Measurements from ENCODE around the gene COQ3. TPM values are rescaled to one million over a fixed set of nuclear protein-coding genes. Genes with fewer than 3 reads are reported as not detected.
"Not testable (repeated sequence)": the region's sequence is repeated elsewhere in the genome, so short reads cannot be mapped to it uniquely, and the experiment has no call there.

Gene COQ3
- total RNA-seq, 4 donors from 2014 or later = 5.7 to 11.5 (median 9.0) TPM

DNA sequence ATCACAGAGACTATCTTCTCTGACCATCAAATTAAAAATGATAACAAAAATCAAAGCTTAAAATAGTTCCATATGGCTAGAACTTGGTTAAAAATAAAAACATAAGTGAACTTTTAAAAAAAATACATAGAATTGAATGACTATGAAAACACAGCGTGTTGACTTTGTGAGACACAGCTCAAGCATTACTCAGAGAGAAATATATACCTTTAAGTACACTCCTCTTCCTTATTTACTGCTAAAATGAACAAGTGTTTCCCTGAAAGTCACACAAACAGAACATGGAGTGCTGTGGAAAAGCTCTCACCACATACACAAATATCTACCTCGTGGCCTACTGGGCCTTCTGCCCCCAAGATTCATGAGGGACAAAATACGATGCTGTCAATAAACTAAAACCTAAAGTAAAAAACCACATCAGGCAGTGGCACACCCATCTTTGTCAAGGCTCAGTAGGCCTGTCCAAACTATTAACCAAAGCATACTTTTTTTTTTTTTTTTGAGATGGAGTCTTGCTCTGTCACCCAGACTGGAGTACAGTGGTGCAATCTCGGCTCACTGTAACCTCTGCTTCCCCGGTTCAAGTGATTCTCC is 52.0 kb downstream of the COQ3 start:
- Histone ChIP-seq H3K36me3 (no peaks in the 10 kb centered on the region), H3K27ac (peak overlapping the region in 2 of 4 donors; percentile 17 to 33), H3K4me3 (no peak overlapping the region), H3K4me1 (peaks cover 0 to 13% (median 0%) of the 10 kb centered on the region in 3 donors), H3K9me3 (no peaks in the 10 kb centered on the region), H3K27me3 (no peaks in the 10 kb centered on the region)
- WGBS, 2 donors = 73 to 75% methylated on average over 5 of the region's 5 CpGs
- intact Hi-C loops (cut with DNase I) = no loop called here
- TF ChIP-seq, protein P1, sequence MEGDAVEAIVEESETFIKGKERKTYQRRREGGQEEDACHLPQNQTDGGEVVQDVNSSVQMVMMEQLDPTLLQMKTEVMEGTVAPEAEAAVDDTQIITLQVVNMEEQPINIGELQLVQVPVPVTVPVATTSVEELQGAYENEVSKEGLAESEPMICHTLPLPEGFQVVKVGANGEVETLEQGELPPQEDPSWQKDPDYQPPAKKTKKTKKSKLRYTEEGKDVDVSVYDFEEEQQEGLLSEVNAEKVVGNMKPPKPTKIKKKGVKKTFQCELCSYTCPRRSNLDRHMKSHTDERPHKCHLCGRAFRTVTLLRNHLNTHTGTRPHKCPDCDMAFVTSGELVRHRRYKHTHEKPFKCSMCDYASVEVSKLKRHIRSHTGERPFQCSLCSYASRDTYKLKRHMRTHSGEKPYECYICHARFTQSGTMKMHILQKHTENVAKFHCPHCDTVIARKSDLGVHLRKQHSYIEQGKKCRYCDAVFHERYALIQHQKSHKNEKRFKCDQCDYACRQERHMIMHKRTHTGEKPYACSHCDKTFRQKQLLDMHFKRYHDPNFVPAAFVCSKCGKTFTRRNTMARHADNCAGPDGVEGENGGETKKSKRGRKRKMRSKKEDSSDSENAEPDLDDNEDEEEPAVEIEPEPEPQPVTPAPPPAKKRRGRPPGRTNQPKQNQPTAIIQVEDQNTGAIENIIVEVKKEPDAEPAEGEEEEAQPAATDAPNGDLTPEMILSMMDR (IDR thresholded peaks at IDR 0.05) = no peak
- TF ChIP-seq POLR2A (IDR thresholded peaks at IDR 0.05) = no peak
- no peak for DNase-seq

DNA sequence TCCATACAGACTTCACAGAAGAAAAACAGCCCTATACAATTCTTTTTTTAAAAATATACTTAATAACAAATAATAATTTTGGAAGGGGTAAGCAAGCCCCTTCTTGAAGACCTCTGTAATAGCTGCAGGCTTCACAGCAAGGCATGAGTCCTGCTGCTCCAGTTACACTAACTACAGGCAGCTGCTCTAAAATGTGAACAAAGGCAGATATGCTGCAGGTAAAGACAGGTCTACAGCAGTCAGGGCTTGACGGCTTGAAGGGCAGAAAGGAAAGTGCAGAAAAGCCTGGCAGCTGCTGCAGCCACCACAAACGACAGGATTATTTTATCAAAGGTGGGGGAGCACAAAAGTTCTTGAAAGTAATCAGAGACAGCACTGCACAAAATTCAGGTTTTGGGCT is 55.8 kb downstream of the COQ3 start:
- DNase-seq = no peak
- peak overlapping the region in 2 of 4 donors; percentile 17 to 26 for H3K27ac ChIP-seq
- intact Hi-C loops (cut with DNase I) = loop anchor here (10.0 kb wide), 1 partner anchor 87 kb away; the partner anchor contains the start of gene PNISR

DNA sequence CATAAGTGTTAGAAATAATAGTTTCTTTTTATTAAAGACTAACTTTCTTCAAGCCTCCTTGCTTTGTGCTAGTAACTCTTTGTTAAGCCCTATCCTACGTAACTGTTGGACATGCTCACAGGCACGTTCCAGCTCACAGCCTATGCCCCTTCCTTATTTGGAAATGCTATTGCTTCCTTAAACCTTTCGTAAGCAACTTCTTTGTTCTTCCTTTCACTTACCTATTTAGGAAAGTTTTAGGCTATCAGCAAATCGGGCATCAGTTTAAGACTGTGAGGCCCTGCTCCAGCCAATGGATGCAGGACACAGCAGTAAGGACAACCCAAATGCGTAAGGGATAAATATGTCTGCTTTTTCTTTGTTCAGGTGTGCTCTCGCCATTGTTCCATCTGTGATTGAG is 58.7 kb downstream of the COQ3 start:
- H3K36me3 ChIP-seq, DNase-seq, H3K4me3 ChIP-seq, H3K9me3 ChIP-seq, H3K27me3 ChIP-seq: not testable (repeated sequence)
- peaks cover 0 to 22% (median 3%) of the 10 kb centered on the region in 3 donors for H3K4me1 ChIP-seq
- intact Hi-C loops (cut with DNase I) = loop anchor here (10.0 kb wide), 1 partner anchor 90 kb away; the partner anchor contains the start of gene PNISR
- peak overlapping the region in 2 of 4 donors; percentile 64 to 69 for H3K27ac ChIP-seq
- WGBS, 2 donors = 32 to 48% methylated on average over 6 of the region's 6 CpGs

More for the DNA sequence above, 55.8 kb downstream of the COQ3 start:
- Histone ChIP-seq H3K9me3 (no peaks in the 10 kb centered on the region), H3K4me1 (peaks cover 0 to 22% (median 3%) of the 10 kb centered on the region in 3 donors), H3K36me3 (no peaks in the 10 kb centered on the region), H3K27me3 (no peaks in the 10 kb centered on the region), H3K4me3 (no peak overlapping the region)
- 9 to 28% methylated on average over 2 of the region's 2 CpGs for WGBS, 2 donors
- TF ChIP-seq, protein P1 (IDR thresholded peaks at IDR 0.05) = no peak
- TF ChIP-seq POLR2A (IDR thresholded peaks at IDR 0.05) = no peak

DNA sequence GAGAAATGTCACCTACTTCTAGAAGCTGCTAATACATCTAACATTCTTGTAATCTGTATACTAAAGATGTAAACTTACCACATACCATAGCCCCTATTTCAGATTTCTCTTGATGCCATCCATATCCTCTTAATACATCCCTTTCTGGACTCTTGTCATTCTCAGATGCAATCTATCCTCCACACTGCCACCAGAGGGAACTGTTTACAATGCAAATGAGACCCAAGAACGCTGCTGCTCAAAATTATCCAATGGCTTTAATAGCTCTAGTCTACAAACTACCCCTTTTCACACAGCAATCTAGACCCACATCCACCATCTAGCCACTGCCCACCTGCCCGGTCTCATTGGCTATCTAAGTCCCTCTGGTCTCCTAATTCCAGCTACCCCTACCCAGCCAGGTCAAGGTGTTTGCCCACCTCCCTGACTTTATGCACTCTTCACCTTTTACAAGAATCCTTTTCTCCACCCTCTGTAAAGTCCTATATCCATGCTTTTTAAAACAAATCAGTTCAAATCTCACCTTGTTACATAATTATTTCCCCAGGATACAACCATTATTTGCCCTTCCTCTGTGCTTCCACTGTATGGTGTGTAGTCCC is 59.4 kb downstream of the COQ3 start:
- TF ChIP-seq, protein P1 (IDR thresholded peaks at IDR 0.05) = peak in 5 of 6 experiments; percentile 41 to 63 (median 46)
- no peak for TF ChIP-seq POLR2A (IDR thresholded peaks at IDR 0.05)
- WGBS, 2 donors = 20 to 27% methylated on average over 2 of the region's 2 CpGs
- Histone ChIP-seq H3K27me3 (no peaks in the 10 kb centered on the region), H3K27ac (peak overlapping the region; percentile 24 to 69 (median 60)), H3K36me3 (no peaks in the 10 kb centered on the region), H3K4me1 (peaks cover 0 to 22% (median 3%) of the 10 kb centered on the region in 3 donors), H3K9me3 (no peaks in the 10 kb centered on the region), H3K4me3 (no peak overlapping the region)
- DNase-seq = no peak
- intact Hi-C loops (cut with DNase I) = loop anchor here (10.0 kb wide), 1 partner anchor 90 kb away; the partner anchor contains the start of gene PNISR

DNA sequence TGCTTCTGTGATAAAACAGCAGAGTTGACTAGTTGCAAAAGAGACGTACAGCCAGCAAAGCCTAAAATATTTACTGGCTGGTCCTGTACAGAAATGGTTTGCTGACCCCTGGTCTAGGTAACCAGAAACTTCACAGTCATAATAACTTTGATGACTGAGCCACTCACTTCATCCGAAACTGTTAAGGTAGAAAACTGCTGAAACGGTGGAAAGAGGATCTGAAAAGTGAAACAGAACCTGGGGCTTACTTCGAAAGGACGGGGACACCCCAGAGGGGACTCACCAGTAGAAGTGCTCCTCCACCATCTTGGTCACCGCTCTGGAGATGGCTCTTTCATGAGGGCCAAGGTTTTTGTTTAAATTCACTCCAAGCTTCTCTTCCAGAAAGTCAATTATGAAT is 60.9 kb downstream of the COQ3 start:
- peaks cover 0 to 13% (median 3%) of the 10 kb centered on the region in 3 donors for H3K4me1 ChIP-seq
- no peaks in the 10 kb centered on the region for H3K36me3 ChIP-seq
- no peak for DNase-seq
- H3K4me3 ChIP-seq = no peak overlapping the region
- 80 to 93% methylated on average over 6 of the region's 6 CpGs for WGBS, 2 donors
- no peaks in the 10 kb centered on the region for H3K27me3 ChIP-seq
- intact Hi-C loops (cut with DNase I) = loop anchor here (10.0 kb wide), 1 partner anchor 92 kb away; the partner anchor contains the start of gene PNISR
- H3K9me3 ChIP-seq = no peaks in the 10 kb centered on the region
- H3K27ac ChIP-seq = no peak overlapping the region
- TF ChIP-seq, protein P1 (IDR thresholded peaks at IDR 0.05) = no peak
- no peak for TF ChIP-seq POLR2A (IDR thresholded peaks at IDR 0.05)
